ENCODE data around the gene CSMD2.

CSMD2 gene

GRCh38 chr1:33826711-33827110, 338.3 kb downstream of the CSMD2 start:
- Histone ChIP-seq H3K27ac (ENCODE audit: low read depth, low read length) (no peak overlapping the region), H3K36me3 (ENCODE audit: control insufficient read depth, insufficient read depth, low read length) (no peaks in the 10 kb centered on the region), H3K4me3 (ENCODE audit: low read depth, low read length) (no peak overlapping the region), H3K9me3 (ENCODE audit: control insufficient read depth, insufficient read depth, low read length) (peaks cover 7% of the 10 kb centered on the region), H3K27me3 (ENCODE audit: control insufficient read depth, insufficient read depth, low read length) (no peaks in the 10 kb centered on the region), H3K9ac (ENCODE audit: low read depth, low read length) (no peak overlapping the region), H3K4me1 (ENCODE audit: control insufficient read depth, insufficient read depth, low read length) (no peaks in the 10 kb centered on the region)

DNA sequence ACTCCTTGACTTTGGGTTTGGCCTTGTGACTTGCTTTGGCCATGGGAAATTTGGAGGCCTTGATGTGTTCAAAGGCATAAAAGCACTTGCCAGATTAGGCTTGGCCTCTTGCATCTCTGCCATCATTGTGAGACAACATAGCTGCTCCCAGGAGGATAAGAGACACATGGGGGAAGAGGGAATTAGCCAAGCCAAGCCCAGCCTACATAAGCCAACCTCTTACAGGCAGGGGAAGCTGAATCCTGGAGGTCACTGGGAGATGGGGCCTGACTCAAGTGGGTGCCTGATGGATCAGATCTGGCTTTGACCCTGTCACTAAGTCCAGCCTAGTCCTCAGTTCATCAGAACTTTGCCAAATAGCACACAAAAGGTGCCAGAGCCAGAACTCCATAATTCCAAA, 338.7 kb downstream of the CSMD2 start:
- H3K27me3 ChIP-seq (ENCODE audit: control insufficient read depth, insufficient read depth, low read length): no peaks in the 10 kb centered on the region
- peaks cover 7% of the 10 kb centered on the region for H3K9me3 ChIP-seq (ENCODE audit: control insufficient read depth, insufficient read depth, low read length)
- H3K4me3 ChIP-seq (ENCODE audit: low read depth, low read length): no peak overlapping the region
- H3K36me3 ChIP-seq (ENCODE audit: control insufficient read depth, insufficient read depth, low read length): no peaks in the 10 kb centered on the region
- no peak overlapping the region for H3K27ac ChIP-seq (ENCODE audit: low read depth, low read length)
- H3K4me1 ChIP-seq (ENCODE audit: control insufficient read depth, insufficient read depth, low read length): no peaks in the 10 kb centered on the region
- H3K9ac ChIP-seq (ENCODE audit: low read depth, low read length): no peak overlapping the region

DNA sequence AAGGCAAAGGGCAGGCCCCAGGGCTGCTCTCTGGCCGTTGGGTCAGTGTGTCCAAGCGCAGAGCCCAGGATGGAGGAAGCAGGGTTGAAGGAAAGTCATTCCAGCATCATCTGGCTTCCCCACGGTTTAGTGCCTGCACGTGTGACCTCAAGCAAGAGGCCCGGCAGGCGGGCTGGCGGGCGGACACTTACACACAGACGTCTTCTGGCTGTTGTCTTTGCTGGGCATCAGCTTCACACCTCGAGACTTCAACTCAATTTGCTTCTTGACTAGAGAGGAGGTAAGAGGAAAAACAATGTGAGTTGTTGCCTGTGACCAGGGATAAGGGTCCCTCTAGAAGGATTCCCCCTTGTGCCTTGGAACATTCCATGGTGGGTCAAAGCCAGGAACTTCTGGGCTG, 339.5 kb downstream of the CSMD2 start:
- H3K4me3 ChIP-seq (ENCODE audit: low read depth, low read length): no peak overlapping the region
- H3K4me1 ChIP-seq (ENCODE audit: control insufficient read depth, insufficient read depth, low read length): no peaks in the 10 kb centered on the region
- H3K27me3 ChIP-seq (ENCODE audit: control insufficient read depth, insufficient read depth, low read length): no peaks in the 10 kb centered on the region
- H3K9ac ChIP-seq (ENCODE audit: low read depth, low read length): no peak overlapping the region
- H3K27ac ChIP-seq (ENCODE audit: low read depth, low read length): no peak overlapping the region
- H3K9me3 ChIP-seq (ENCODE audit: control insufficient read depth, insufficient read depth, low read length): peaks cover 7% of the 10 kb centered on the region
- no peaks in the 10 kb centered on the region for H3K36me3 ChIP-seq (ENCODE audit: control insufficient read depth, insufficient read depth, low read length)

- Histone ChIP-seq H3K36me3 (ENCODE audit: control insufficient read depth, insufficient read depth, low read length) (no peaks in the 10 kb centered on the region), H3K9me3 (ENCODE audit: control insufficient read depth, insufficient read depth, low read length) (peaks cover 7% of the 10 kb centered on the region), H3K4me3 (ENCODE audit: low read depth, low read length) (no peak overlapping the region), H3K27ac (ENCODE audit: low read depth, low read length) (no peak overlapping the region), H3K9ac (ENCODE audit: low read depth, low read length) (no peak overlapping the region), H3K4me1 (ENCODE audit: control insufficient read depth, insufficient read depth, low read length) (no peaks in the 10 kb centered on the region), H3K27me3 (ENCODE audit: control insufficient read depth, insufficient read depth, low read length) (no peaks in the 10 kb centered on the region)
Observed at GRCh38 chr1:33824971-33825370, 340.1 kb downstream of the CSMD2 start.

DNA sequence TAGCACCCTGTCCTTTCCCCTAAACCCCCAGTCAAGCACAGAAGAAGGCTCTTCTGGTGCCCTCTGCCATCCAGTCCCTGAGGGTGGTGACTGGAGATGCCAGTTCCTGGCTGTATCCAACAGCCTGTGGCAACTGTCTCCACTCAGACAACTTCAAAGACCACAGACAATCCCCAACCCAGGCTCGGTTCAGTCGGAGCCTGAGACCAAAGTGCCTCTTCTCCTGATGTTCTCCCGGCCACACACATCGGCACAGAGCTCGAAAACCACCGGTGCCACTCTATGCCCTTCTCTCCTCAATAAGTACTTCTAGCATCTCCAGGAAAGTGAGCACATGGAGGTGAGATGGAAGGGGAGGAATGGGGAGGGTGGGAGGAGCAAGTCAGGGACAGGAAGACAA, 340.7 kb downstream of the CSMD2 start:
- no peaks in the 10 kb centered on the region for H3K36me3 ChIP-seq (ENCODE audit: control insufficient read depth, insufficient read depth, low read length)
- no peaks in the 10 kb centered on the region for H3K27me3 ChIP-seq (ENCODE audit: control insufficient read depth, insufficient read depth, low read length)
- no peaks in the 10 kb centered on the region for H3K4me1 ChIP-seq (ENCODE audit: control insufficient read depth, insufficient read depth, low read length)
- no peak overlapping the region for H3K4me3 ChIP-seq (ENCODE audit: low read depth, low read length)
- no peak overlapping the region for H3K9ac ChIP-seq (ENCODE audit: low read depth, low read length)
- H3K27ac ChIP-seq (ENCODE audit: low read depth, low read length): no peak overlapping the region
- H3K9me3 ChIP-seq (ENCODE audit: control insufficient read depth, insufficient read depth, low read length): peaks cover 7% of the 10 kb centered on the region

- Histone ChIP-seq H3K4me1 (ENCODE audit: control insufficient read depth, insufficient read depth, low read length) (no peaks in the 10 kb centered on the region), H3K9me3 (ENCODE audit: control insufficient read depth, insufficient read depth, low read length) (peaks cover 3% of the 10 kb centered on the region), H3K27ac (ENCODE audit: low read depth, low read length) (no peak overlapping the region), H3K9ac (ENCODE audit: low read depth, low read length) (no peak overlapping the region), H3K36me3 (ENCODE audit: control insufficient read depth, insufficient read depth, low read length) (no peaks in the 10 kb centered on the region), H3K27me3 (ENCODE audit: control insufficient read depth, insufficient read depth, low read length) (no peaks in the 10 kb centered on the region), H3K4me3 (ENCODE audit: low read depth, low read length) (no peak overlapping the region)
Observed at GRCh38 chr1:33823830-33824229, 341.2 kb downstream of the CSMD2 start.

DNA sequence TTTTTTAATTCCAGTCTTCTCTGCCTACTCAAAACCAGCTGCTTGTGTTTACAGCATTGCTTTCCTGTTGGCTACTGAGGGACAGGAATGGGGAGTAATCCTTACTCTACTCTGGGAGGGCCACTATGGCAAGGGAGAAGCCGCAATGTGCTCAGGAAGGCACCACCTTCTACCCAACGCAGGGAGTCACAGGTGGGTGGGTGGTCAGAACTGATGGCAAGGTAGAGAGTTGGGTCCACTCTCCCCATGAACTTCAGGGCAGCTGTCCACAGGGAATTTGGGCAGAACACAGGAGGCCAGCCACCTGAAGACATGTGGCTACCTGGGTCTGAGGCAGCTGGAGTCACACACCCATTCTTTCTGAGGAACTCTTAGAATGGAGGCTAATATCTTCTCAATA, 341.6 kb downstream of the CSMD2 start:
- Histone ChIP-seq H3K27ac (ENCODE audit: low read depth, low read length) (no peak overlapping the region), H3K9me3 (ENCODE audit: control insufficient read depth, insufficient read depth, low read length) (no peaks in the 10 kb centered on the region), H3K4me1 (ENCODE audit: control insufficient read depth, insufficient read depth, low read length) (no peaks in the 10 kb centered on the region), H3K4me3 (ENCODE audit: low read depth, low read length) (no peak overlapping the region), H3K36me3 (ENCODE audit: control insufficient read depth, insufficient read depth, low read length) (no peaks in the 10 kb centered on the region), H3K27me3 (ENCODE audit: control insufficient read depth, insufficient read depth, low read length) (no peaks in the 10 kb centered on the region), H3K9ac (ENCODE audit: low read depth, low read length) (no peak overlapping the region)

DNA sequence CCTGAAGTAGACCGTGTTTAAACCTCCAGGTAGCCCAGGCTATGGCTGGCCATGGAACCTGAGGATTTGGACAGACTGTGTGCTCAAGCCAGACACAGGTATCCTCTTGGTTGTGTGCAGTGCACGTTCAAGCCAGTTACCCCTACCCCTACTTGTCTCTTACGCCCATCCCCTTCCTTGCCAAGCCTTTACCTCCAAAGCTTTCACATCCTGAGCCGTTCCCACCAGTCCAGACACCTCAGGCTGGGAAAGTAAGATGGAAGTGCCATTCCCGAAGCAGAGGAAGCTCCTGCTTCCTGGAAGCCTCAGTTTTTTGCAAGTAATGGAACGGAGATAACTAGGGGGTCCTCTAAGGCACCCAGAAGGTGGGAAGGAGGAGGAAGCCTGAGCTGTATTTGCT, 342.6 kb downstream of the CSMD2 start:
- Histone ChIP-seq H3K27ac (ENCODE audit: low read depth, low read length) (no peak overlapping the region), H3K27me3 (ENCODE audit: control insufficient read depth, insufficient read depth, low read length) (no peaks in the 10 kb centered on the region), H3K36me3 (ENCODE audit: control insufficient read depth, insufficient read depth, low read length) (peaks cover under 1% of the 10 kb centered on the region; the same call in 1 of the 2 replicates), H3K4me3 (ENCODE audit: low read depth, low read length) (no peak overlapping the region), H3K4me1 (ENCODE audit: control insufficient read depth, insufficient read depth, low read length) (no peaks in the 10 kb centered on the region), H3K9me3 (ENCODE audit: control insufficient read depth, insufficient read depth, low read length) (no peaks in the 10 kb centered on the region), H3K9ac (ENCODE audit: low read depth, low read length) (no peak overlapping the region)

DNA sequence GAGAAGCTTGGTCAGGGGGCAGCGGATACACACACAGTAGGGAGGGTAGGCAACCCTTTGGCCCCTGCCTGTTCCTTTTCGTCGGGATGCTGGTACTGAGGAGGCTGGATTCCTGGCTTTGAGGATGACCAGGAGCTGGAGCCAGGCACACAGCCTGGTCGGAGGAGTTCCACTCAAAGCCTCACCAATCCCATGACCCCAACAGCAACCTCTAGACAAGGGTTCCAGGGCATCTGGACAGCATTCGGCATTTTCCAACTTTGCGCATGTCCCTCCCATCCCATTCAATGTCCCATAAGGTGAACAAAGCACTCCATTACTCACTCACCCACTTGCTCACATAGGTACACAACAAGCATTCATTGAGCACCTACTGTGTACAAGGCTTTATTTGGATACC, 343.7 kb downstream of the CSMD2 start:
- Histone ChIP-seq H3K9ac (ENCODE audit: low read depth, low read length) (no peak overlapping the region), H3K36me3 (ENCODE audit: control insufficient read depth, insufficient read depth, low read length) (peaks cover 5% of the 10 kb centered on the region; the same call in 1 of the 2 replicates), H3K4me3 (ENCODE audit: low read depth, low read length) (no peak overlapping the region), H3K9me3 (ENCODE audit: control insufficient read depth, insufficient read depth, low read length) (no peaks in the 10 kb centered on the region), H3K4me1 (ENCODE audit: control insufficient read depth, insufficient read depth, low read length) (no peaks in the 10 kb centered on the region), H3K27me3 (ENCODE audit: control insufficient read depth, insufficient read depth, low read length) (no peaks in the 10 kb centered on the region), H3K27ac (ENCODE audit: low read depth, low read length) (no peak overlapping the region)

- Histone ChIP-seq H3K4me1 (ENCODE audit: control insufficient read depth, insufficient read depth, low read length) (no peaks in the 10 kb centered on the region), H3K36me3 (ENCODE audit: control insufficient read depth, insufficient read depth, low read length) (peaks cover 5% of the 10 kb centered on the region; the same call in 1 of the 2 replicates), H3K27me3 (ENCODE audit: control insufficient read depth, insufficient read depth, low read length) (no peaks in the 10 kb centered on the region), H3K9ac (ENCODE audit: low read depth, low read length) (no peak overlapping the region), H3K4me3 (ENCODE audit: low read depth, low read length) (no peak overlapping the region), H3K27ac (ENCODE audit: low read depth, low read length) (no peak overlapping the region), H3K9me3 (ENCODE audit: control insufficient read depth, insufficient read depth, low read length) (no peaks in the 10 kb centered on the region)
Observed at GRCh38 chr1:33820804-33821203, 344.2 kb downstream of the CSMD2 start.

GRCh38 chr1:33819913-33820311, 345.1 kb downstream of the CSMD2 start:
- Histone ChIP-seq H3K4me1 (ENCODE audit: control insufficient read depth, insufficient read depth, low read length) (no peaks in the 10 kb centered on the region), H3K9me3 (ENCODE audit: control insufficient read depth, insufficient read depth, low read length) (no peaks in the 10 kb centered on the region), H3K9ac (ENCODE audit: low read depth, low read length) (no peak overlapping the region), H3K27me3 (ENCODE audit: control insufficient read depth, insufficient read depth, low read length) (no peaks in the 10 kb centered on the region), H3K4me3 (ENCODE audit: low read depth, low read length) (no peak overlapping the region), H3K27ac (ENCODE audit: low read depth, low read length) (no peak overlapping the region), H3K36me3 (ENCODE audit: control insufficient read depth, insufficient read depth, low read length) (peaks cover 5% of the 10 kb centered on the region; the same call in 1 of the 2 replicates)

All from HUES48 (cell line).